Gastrocnemius medialis (tissue), 4 donors: ENCODE results near the gene GSG1L. TPM values are rescaled to one million over a fixed set of nuclear protein-coding genes. Genes with fewer than 3 reads are reported as not detected.
"Not testable (repeated sequence)": the region's sequence is repeated elsewhere in the genome, so short reads cannot be mapped to it uniquely, and the experiment has no call there.

ENCODE experiments used
- ATAC-seq, 2 donors: fragments of 150-250 bp; one replicate each; pipeline ENCODE4 v1.9.1; 2016
- DNase-seq, 2 donors: peaks; one replicate each; pipeline ENCODE4 v3.0.0-alpha.2; 2019
- H3K27ac ChIP-seq, 4 donors: fragments of 200-600 bp; sonication (generic); 1 replicate in 1 of 4; 2 replicates in 3 of 4; pipeline ENCODE4 v1.5.1; 2016 to 2018; ENCODE audit warnings: mild to moderate bottlenecking in 2 of 4, moderate library complexity in 1 of 4
- H3K27me3 ChIP-seq, 3 donors: fragments of 200-600 bp; sonication (generic) in 2 of 3; 1 replicate in 1 of 3; 2 replicates in 2 of 3; pipeline versions ENCODE4 v1.5.1 to v1.6.0; 2016 to 2019; ENCODE audit warnings: mild to moderate bottlenecking in 1 of 3, moderate library complexity in 1 of 3
- H3K36me3 ChIP-seq, 2 donors: fragments of 200-600 bp; sonication (generic) in 1 of 2; one replicate each; pipeline ENCODE4 v1.5.1; 2017 to 2018
- H3K4me1 ChIP-seq, 2 donors: fragments of 200-600 bp; sonication (generic) in 1 of 2; one replicate each; pipeline ENCODE4 v1.5.1; 2016 to 2017; ENCODE audit warnings: mild to moderate bottlenecking in 2 of 2
- H3K4me3 ChIP-seq, 4 donors: fragments of 200-600 bp; sonication (generic) in 3 of 4; 1 replicate in 1 of 4; 2 replicates in 3 of 4; pipeline ENCODE4 v1.5.1; 2016 to 2019; ENCODE audit warnings: mild to moderate bottlenecking in 2 of 4
- H3K9me3 ChIP-seq, 3 donors: fragments of 200-600 bp; sonication (generic) in 2 of 3; 1 replicate in 1 of 3; 2 replicates in 2 of 3; pipeline ENCODE4 v1.5.1; 2016 to 2019
- POLR2A ChIP-seq, 2 donors: fragments of 450-650 bp; IDR thresholded peaks; one replicate each; pipeline ENCODE4 v1.6.1; 2017; ENCODE audit warnings: antibody characterized with exemption in 2 of 2, mild to moderate bottlenecking in 2 of 2, moderate library complexity in 2 of 2
- in situ Hi-C, 4 donors: fragments of 200-750 bp; cut with MboI; loops; one replicate each; pipeline versions ENCODE4 v1.15.0 to v1.8.0; 2017; ENCODE audit warnings: low sequenced_read_pairs in 4 of 4
- intact Hi-C: fragments of 100-400 bp; cut with DNase I; formaldehyde crosslinking; loops from one replicate; pipeline ENCODE4 v1.15.1; 2023; ENCODE audit warnings: low total_unique reads
- total RNA-seq, 4 donors: library from RNA; depleted of rRNA; stranded (reverse); fragments of >200 nt; gene quantifications; one replicate each; pipeline versions ENCODE4 v1.1.0 to v1.2.3, GENCODE V29; 2016
- TF ChIP-seq, protein P1 (sequence below), 5 experiments: fragments of 450-650 bp in 3 of 5; fragments of 200-600 bp in 2 of 5; sonication (generic) in 2 of 5; IDR thresholded peaks in 4 of 5; conservative IDR thresholded peaks in 1 of 5; 1 replicate in 4 of 5; 2 replicates in 1 of 5; pipeline ENCODE4 v1.5.1; 2016 to 2019; ENCODE audit warnings: antibody characterized with exemption in 5 of 5, mild to moderate bottlenecking in 3 of 5, moderate library complexity in 3 of 5

Gene GSG1L
- total RNA-seq, 4 donors from 2014 or later: not detected

DNA sequence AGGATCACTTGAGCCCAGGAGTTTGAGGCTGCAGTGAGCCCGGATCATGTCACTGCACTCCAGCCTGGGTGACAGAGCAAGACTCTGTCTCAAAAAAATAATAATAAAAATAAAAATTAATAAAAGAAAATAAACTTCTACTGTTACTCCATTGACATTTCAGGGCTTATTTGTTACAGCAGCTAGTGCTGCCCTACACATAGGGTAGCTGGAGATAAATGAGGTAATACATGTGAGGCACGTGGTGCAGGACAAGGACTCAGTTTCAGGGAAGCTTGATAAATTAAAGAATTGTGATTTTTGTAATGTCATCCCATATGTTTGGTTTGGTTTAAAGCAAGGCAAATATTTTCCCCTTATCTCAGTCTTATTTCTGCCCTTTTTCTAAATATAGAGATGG lies 80.3 kb downstream of the GSG1L start:
- TF ChIP-seq POLR2A (IDR thresholded peaks at IDR 0.05): no peak
- TF ChIP-seq, protein P1, sequence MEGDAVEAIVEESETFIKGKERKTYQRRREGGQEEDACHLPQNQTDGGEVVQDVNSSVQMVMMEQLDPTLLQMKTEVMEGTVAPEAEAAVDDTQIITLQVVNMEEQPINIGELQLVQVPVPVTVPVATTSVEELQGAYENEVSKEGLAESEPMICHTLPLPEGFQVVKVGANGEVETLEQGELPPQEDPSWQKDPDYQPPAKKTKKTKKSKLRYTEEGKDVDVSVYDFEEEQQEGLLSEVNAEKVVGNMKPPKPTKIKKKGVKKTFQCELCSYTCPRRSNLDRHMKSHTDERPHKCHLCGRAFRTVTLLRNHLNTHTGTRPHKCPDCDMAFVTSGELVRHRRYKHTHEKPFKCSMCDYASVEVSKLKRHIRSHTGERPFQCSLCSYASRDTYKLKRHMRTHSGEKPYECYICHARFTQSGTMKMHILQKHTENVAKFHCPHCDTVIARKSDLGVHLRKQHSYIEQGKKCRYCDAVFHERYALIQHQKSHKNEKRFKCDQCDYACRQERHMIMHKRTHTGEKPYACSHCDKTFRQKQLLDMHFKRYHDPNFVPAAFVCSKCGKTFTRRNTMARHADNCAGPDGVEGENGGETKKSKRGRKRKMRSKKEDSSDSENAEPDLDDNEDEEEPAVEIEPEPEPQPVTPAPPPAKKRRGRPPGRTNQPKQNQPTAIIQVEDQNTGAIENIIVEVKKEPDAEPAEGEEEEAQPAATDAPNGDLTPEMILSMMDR (IDR thresholded peaks at IDR 0.05 in 4 of 5, conservative IDR thresholded peaks at IDR 0.05 in 1 of 5): no peak
- Histone ChIP-seq H3K4me1 (no peaks in the 10 kb centered on the region), H3K27ac (no peak overlapping the region), H3K9me3 (no peaks in the 10 kb centered on the region), H3K27me3 (peaks cover 0 to 2% (median 0%) of the 10 kb centered on the region in 3 donors), H3K36me3 (no peaks in the 10 kb centered on the region), H3K4me3 (no peak overlapping the region)
- in situ Hi-C loops (no loop called here), intact Hi-C loops (no loop called here)
- no peak for DNase-seq
- ATAC-seq: no peak

- no peaks in the 10 kb centered on the region for H3K36me3 ChIP-seq
- H3K4me1 ChIP-seq: no peaks in the 10 kb centered on the region
- intact Hi-C loops: no loop called here
- no peak overlapping the region for H3K27ac ChIP-seq
- H3K9me3 ChIP-seq: no peaks in the 10 kb centered on the region
- H3K27me3 ChIP-seq: peaks cover 0 to 3% (median 0%) of the 10 kb centered on the region in 3 donors
- in situ Hi-C loops: no loop called here
- TF ChIP-seq POLR2A (IDR thresholded peaks at IDR 0.05): no peak
- TF ChIP-seq, protein P1 (IDR thresholded peaks at IDR 0.05 in 4 of 5, conservative IDR thresholded peaks at IDR 0.05 in 1 of 5): no peak
- no peak overlapping the region for H3K4me3 ChIP-seq
- no peak for DNase-seq
- ATAC-seq: no peak
Observed at GRCh38 chr16:27982184-27982583, 81.3 kb downstream of the GSG1L start.

DNA sequence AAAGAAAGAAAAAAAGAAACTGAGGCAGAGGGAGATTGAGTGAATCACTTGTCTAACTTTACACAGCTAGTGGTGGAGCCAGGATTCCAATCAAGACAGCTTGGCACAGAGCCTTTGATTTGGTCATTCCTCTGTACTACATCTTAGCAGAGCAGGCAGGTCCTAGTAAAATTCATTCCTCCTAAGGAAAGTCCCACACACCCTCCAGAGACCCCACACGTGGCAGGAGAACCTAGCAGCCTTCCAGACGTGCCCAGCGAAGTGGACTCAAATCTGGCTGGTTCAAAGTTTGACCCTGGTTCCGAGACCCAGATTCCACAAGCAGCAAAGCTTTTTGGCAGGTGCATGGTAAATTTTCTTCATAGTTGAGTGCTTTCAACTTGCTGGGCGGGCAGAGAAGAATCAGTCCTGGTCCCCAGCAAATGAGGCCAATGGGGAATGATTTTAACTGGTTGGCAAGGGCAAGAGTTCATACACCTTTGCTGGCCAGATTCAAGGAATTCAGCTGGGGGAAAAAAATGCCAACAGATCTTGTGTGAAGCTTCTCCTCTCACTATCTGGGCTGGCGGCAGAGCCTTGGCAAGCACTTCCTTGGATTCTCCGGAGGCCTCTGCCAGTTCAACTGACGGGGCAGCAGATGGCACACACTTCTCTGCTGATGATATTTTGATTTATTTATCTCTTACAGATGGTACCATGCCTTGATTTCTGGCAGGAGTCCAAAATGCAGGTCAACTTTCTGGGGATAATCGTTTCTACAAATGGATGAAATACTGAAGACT lies 82.4 kb downstream of the GSG1L start:
- H3K27me3 ChIP-seq: peaks cover 0 to 7% (median 0%) of the 10 kb centered on the region in 3 donors
- no peaks in the 10 kb centered on the region for H3K4me1 ChIP-seq
- H3K36me3 ChIP-seq: no peaks in the 10 kb centered on the region
- H3K9me3 ChIP-seq: no peaks in the 10 kb centered on the region
- no peak overlapping the region for H3K4me3 ChIP-seq
- TF ChIP-seq, protein P1 (IDR thresholded peaks at IDR 0.05 in 4 of 5, conservative IDR thresholded peaks at IDR 0.05 in 1 of 5): no peak
- TF ChIP-seq POLR2A (IDR thresholded peaks at IDR 0.05): no peak
- DNase-seq (no peak), ATAC-seq (no peak)
- H3K27ac ChIP-seq: no peak overlapping the region
- in situ Hi-C loops (no loop called here), intact Hi-C loops (no loop called here)

GRCh38 chr16:27980076-27980775 lies 83.3 kb downstream of the GSG1L start:
- intact Hi-C loops: no loop called here

GRCh38 chr16:27979668-27980067 lies 83.8 kb downstream of the GSG1L start:
- in situ Hi-C loops, H3K4me1 ChIP-seq, ATAC-seq, H3K27me3 ChIP-seq, H3K36me3 ChIP-seq, DNase-seq, H3K9me3 ChIP-seq, H3K4me3 ChIP-seq, H3K27ac ChIP-seq, intact Hi-C loops: not testable (repeated sequence)

More at GRCh38 chr16:27980076-27980775, 83.3 kb downstream of the GSG1L start:
- TF ChIP-seq POLR2A (IDR thresholded peaks at IDR 0.05): no peak
- TF ChIP-seq, protein P1 (IDR thresholded peaks at IDR 0.05 in 4 of 5, conservative IDR thresholded peaks at IDR 0.05 in 1 of 5): no peak
- ATAC-seq (no peak), DNase-seq (no peak)
- H3K4me3 ChIP-seq: no peak overlapping the region
- H3K4me1 ChIP-seq: no peaks in the 10 kb centered on the region
- in situ Hi-C loops: no loop called here
- no peaks in the 10 kb centered on the region for H3K36me3 ChIP-seq
- H3K27me3 ChIP-seq: peaks cover 0 to 7% (median 0%) of the 10 kb centered on the region in 3 donors
- no peaks in the 10 kb centered on the region for H3K9me3 ChIP-seq
- H3K27ac ChIP-seq: no peak overlapping the region
